GM12801 (cell line): ENCODE data around the gene LDLRAD4.

ENCODE experiments used
- TF ChIP-seq, protein P1 (sequence below): IDR thresholded peaks from one replicate; pipeline ENCODE4 v1.5.1; 2011; ENCODE audit warnings: control low read depth; ENCODE audit not compliant: insufficient read length; ENCODE audit errors: extremely low read depth

LDLRAD4 gene

DNA sequence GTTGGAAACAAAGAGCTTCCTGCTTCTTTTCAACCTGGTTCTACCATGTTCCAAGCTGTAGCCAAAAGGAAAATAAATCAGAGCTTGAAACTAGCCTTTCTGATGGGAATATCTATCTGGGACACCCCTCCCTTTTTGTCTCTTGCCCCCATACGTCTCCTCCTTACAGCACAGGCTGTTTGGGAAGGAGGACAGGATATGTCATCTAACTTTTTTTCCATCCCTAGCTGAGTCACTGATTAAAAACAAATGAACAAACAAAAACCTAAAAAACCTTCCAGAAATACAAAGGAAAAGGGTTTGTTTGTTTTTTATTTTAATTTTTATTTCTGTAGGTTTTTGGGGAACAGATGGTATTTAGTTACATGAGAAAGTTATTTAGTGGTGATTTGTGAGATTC, 356.2 kb downstream of the LDLRAD4 start:
- TF ChIP-seq, protein P1, sequence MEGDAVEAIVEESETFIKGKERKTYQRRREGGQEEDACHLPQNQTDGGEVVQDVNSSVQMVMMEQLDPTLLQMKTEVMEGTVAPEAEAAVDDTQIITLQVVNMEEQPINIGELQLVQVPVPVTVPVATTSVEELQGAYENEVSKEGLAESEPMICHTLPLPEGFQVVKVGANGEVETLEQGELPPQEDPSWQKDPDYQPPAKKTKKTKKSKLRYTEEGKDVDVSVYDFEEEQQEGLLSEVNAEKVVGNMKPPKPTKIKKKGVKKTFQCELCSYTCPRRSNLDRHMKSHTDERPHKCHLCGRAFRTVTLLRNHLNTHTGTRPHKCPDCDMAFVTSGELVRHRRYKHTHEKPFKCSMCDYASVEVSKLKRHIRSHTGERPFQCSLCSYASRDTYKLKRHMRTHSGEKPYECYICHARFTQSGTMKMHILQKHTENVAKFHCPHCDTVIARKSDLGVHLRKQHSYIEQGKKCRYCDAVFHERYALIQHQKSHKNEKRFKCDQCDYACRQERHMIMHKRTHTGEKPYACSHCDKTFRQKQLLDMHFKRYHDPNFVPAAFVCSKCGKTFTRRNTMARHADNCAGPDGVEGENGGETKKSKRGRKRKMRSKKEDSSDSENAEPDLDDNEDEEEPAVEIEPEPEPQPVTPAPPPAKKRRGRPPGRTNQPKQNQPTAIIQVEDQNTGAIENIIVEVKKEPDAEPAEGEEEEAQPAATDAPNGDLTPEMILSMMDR, result no peak

DNA sequence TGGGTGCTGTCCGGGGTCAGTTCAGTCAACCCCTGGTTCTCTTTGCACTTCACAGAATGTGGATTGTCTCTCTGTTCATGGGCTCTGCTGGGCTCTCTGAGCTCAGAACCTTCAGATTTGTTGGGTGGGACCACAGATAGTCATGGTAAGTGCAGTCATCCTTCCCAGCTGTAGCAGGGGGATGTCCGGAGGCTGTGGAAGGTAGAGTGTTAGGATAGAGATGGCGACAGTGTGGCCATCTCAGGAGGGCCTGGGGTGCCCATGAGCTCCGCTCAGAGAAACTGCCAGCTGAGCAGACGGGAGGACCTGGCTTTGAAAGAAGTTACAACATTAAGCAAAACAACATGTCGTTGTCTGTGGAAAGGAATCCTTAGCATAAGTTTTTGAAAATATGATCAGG, 358.0 kb downstream of the LDLRAD4 start:
- TF ChIP-seq, protein P1, result no peak

DNA sequence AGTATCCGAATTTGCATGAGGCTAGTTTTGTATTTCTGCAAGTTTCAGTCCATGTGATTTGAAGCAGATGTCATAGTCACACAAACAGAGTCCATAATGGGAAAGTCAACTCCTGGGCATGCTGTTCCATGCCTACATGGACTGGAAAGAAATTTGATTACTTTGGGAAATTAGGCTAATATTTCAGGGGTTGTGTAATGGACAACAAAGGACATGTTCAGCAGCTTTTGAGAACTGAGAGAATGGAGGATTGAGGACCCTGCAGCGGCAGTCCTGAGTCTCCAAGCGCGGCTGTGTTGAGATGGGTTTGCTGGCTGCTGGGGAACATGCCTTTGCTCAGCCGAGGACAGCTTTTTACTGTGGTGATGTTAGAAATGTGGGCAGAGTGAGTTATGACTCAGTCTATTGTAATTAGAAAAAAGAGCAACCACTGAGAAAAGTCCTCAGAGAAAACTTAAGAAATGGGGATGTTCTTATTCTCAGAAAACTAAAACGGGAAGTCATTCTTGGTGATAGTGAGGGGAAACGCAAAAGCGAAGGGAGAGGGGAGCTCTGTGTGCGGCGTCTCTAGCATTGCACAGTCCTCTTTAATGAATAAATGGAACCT, 358.6 kb downstream of the LDLRAD4 start:
- TF ChIP-seq, protein P1, result no peak

DNA sequence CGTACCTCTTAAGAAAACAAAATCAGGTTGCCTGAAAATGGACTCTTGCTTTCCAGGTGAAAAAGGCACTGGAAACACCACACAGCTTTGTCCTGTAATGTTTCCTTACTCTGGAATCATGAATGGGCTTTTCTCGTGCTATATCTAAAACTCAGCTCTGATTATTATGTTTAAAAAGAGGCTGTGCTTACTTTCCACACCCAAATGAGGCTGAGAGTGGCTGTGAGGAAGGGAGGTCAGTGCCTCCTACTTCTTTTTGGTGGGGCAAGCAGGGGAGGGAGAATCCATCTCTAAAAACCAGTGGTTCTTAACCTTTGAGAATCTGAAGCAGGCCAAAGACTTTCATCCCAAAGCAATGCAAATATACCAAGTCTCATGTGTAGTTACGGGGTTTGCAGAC, 359.2 kb downstream of the LDLRAD4 start:
- TF ChIP-seq, protein P1, result no peak

DNA sequence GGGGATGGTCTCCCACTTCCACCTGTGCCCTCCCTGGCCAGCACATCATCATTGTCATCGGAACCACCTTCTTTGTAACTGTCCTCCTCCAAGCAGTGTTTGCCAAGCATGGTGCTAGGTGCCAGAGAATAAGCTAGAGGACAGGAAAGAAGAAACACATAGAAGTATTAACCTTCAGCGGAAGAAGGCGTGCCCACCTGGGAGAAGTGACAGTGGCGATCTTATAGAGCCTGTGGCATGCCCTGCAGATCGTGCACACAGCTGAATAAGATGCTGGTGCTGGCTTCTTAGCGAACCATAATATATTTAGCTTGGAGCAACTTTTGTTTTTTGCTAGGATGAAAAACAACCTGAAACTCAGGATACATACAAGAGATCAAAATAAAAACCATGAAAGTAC, 359.8 kb downstream of the LDLRAD4 start:
- TF ChIP-seq, protein P1, result no peak

DNA sequence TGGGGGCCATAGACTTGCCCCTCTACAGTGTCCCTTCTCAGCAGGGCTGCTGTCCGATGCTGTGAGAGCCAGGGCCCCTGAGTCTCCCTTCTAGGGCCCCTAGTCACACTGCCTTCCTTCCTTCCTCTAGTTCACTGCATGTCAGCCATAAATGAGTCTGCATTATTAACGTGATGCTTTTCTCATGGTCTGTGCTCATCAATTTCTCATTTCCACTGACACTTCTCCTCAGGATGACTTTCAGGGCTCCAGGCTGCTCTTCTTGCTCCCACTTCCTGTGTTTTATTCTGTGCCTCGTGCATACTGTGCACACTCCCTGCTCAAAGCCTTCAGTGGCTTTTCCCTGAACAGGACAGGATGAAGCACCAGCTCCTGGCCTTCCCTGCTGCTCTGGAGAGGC, 361.3 kb downstream of the LDLRAD4 start:
- TF ChIP-seq, protein P1, result no peak

DNA sequence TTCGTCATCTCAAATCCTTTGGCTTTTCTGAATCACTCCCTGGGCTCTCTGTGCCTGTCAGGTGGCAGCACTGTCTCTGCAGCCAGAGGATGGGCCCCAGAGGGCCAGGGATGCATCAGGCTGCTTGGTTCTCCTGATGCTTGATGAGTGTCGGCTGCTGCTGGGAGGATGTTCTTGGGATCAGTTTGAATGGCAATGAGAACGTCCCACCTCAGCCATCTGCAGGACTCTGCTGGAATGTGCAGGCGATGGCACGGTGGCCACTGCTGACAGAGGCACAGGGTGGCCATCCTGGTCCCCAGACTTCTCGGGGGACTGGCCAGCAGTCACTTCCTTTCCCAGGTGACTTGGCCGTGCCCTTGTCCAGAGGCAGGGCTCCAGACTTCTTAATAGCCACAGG, 361.8 kb downstream of the LDLRAD4 start:
- TF ChIP-seq, protein P1, result no peak
